K562 (cell line): ENCODE results near the gene GPR78. TPM values are rescaled to one million over a fixed set of nuclear protein-coding genes. Genes with fewer than 3 reads are reported as not detected.

Experiments
- CEBPG ChIP-seq, 3 experiments: fragments of 200-800 bp in 1 of 3; sonication (Bioruptor generic) in 1 of 3; sonication (generic) in 1 of 3; formaldehyde crosslinking in 1 of 3; IDR thresholded peaks in 2 of 3; conservative IDR thresholded peaks in 1 of 3; 2 replicates each; pipeline versions ENCODE4 v1.6.1 to v1.8.0; 2016 to 2022; ENCODE audit warnings: missing compliant biosample characterization in 2 of 3, missing genetic modification characterization in 2 of 3, mild to moderate bottlenecking in 1 of 3, missing genetic modification reagents in 1 of 3
- ETV1 ChIP-seq: fragments of 450-650 bp; conservative IDR thresholded peaks from 2 replicates; pipeline ENCODE4 v1.6.1; 2016; ENCODE audit warnings: missing genetic modification characterization, control low read depth, low read depth, missing compliant biosample characterization
- KLF6 ChIP-seq: fragments of 250-450 bp; sonication (Bioruptor Pico); IDR thresholded peaks from 2 replicates; pipeline ENCODE4 v1.4.0; 2020; ENCODE audit warnings: mild to moderate bottlenecking, moderate library complexity, borderline replicate concordance
- NRF1 ChIP-seq, 2 experiments: fragments of 450-650 bp; IDR thresholded peaks in 1 of 2; conservative IDR thresholded peaks in 1 of 2; 2 replicates each; pipeline ENCODE4 v1.6.1; 2014; ENCODE audit warnings: mild to moderate bottlenecking in 2 of 2
- PRDM10 ChIP-seq: fragments of 450-650 bp; IDR thresholded peaks from 2 replicates; pipeline ENCODE4 v1.6.1; 2018; ENCODE audit not compliant: partially characterized antibody
- SETDB1 ChIP-seq: IDR thresholded peaks from one replicate; pipeline ENCODE4 v1.6.1; 2012; ENCODE audit warnings: low read length, control low read depth, inconsistent platforms
- SMARCA4 ChIP-seq: fragments of 450-650 bp; IDR thresholded peaks from 2 replicates; pipeline ENCODE4 v1.6.1; 2016
- SP1 ChIP-seq: sonication (generic); formaldehyde crosslinking; IDR thresholded peaks from 2 replicates; pipeline ENCODE4 v1.8.1; 2022; ENCODE audit warnings: mild to moderate bottlenecking, missing genetic modification reagents
- TEAD1 ChIP-seq, 2 experiments: fragments of 450-650 bp in 1 of 2; sonication (generic) in 1 of 2; formaldehyde crosslinking; IDR thresholded peaks; 2 replicates each; pipeline versions ENCODE4 v1.4.0 to v1.8.0; 2020 to 2022; ENCODE audit warnings: mild to moderate bottlenecking in 2 of 2, missing genetic modification reagents in 1 of 2
- XRCC5 ChIP-seq: fragments of 200-400 bp; formaldehyde crosslinking; IDR thresholded peaks from 2 replicates; pipeline ENCODE4 v1.6.1; 2017; ENCODE audit warnings: low read depth, mild to moderate bottlenecking, low read length
- ZNF224 ChIP-seq: sonication (generic); formaldehyde crosslinking; IDR thresholded peaks from 2 replicates; pipeline ENCODE4 v1.8.0; 2022; ENCODE audit warnings: mild to moderate bottlenecking, missing genetic modification reagents
- polyA plus RNA-seq, 8 experiments: library from polyadenylated mRNA; depleted of rRNA in 4 of 8; stranded (reverse) in 5 of 8; unstranded in 3 of 8; fragments of >200 nt; fragmentation: Nextera tagmentation in 2 of 8; fragmentation: Illumina TruSeq in 1 of 8; extraction: Ambion mirVana in 2 of 8; extraction: Trizol in 1 of 8; gene quantifications; 2 replicates each; pipeline versions ENCODE4 v1.2.1 to v1.2.3, GENCODE V29; 2011 to 2014; ENCODE audit warnings: inconsistent platforms in 1 of 8, missing spikeins in 1 of 8
- total RNA-seq, 7 experiments: library from RNA; depleted of rRNA in 6 of 7; stranded (reverse); fragments of >200 nt in 6 of 7; fragmentation: Illumina TruSeq in 2 of 7; extraction: Trizol in 2 of 7; gene quantifications; 2 replicates each; pipeline versions ENCODE4 v1.2.1 to v1.2.3, GENCODE V29; 2011 to 2021; ENCODE audit warnings: low replicate concordance in 1 of 7
- TF ChIP-seq, protein P1 (sequence below): fragments of 450-650 bp; IDR thresholded peaks from 2 replicates; pipeline ENCODE4 v1.6.1; 2016; ENCODE audit warnings: missing biosample characterization, missing genetic modification characterization
- TF ChIP-seq, protein P2 (sequence below): fragments of 450-650 bp; IDR thresholded peaks from 2 replicates; pipeline ENCODE4 v1.7.1; 2018; ENCODE audit warnings: mild to moderate bottlenecking, low read depth; ENCODE audit not compliant: partially characterized antibody
- TF ChIP-seq, protein P3 (sequence below): fragments of 250-450 bp; sonication (Bioruptor Pico); IDR thresholded peaks from 2 replicates; pipeline ENCODE4 v1.4.0; 2020

The GPR78 gene
- total and polyA plus RNA-seq, 9 of the 15 experiments (the other 6 are each of a cell fraction or from before 2014, with no cell fraction given) = 0.04 to 0.13 (median 0.07) TPM; not detected in 4

- TF ChIP-seq ZNF224 (CRISPR knock-in tag) (no peak), PRDM10 (peak; percentile 74), CEBPG (CRISPR knock-in tag; IDR thresholded peaks at IDR 0.05) (no peak), CEBPG (tag; conservative IDR thresholded peaks at IDR 0.05 in 1 of 2, IDR thresholded peaks at IDR 0.05 in 1 of 2) (peak; percentile 29 to 61; a peak in 1 of 4 replicates), XRCC5 (no peak), ETV1 (tag) (peak; percentile 70), SMARCA4 (peak; percentile 37; the same call in 1 of the 2 replicates), SP1 (CRISPR knock-in tag) (no peak), NRF1 (conservative IDR thresholded peaks at IDR 0.05 in 1 of 2, IDR thresholded peaks at IDR 0.05 in 1 of 2) (peak; percentile 57 to 65), SETDB1 (no peak), KLF6 (CRISPR knock-in tag) (no peak), TEAD1 (CRISPR knock-in tag; IDR thresholded peaks at IDR 0.05) (no peak)
- TF ChIP-seq, protein P1, sequence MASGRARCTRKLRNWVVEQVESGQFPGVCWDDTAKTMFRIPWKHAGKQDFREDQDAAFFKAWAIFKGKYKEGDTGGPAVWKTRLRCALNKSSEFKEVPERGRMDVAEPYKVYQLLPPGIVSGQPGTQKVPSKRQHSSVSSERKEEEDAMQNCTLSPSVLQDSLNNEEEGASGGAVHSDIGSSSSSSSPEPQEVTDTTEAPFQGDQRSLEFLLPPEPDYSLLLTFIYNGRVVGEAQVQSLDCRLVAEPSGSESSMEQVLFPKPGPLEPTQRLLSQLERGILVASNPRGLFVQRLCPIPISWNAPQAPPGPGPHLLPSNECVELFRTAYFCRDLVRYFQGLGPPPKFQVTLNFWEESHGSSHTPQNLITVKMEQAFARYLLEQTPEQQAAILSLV (tag) = no peak
- TF ChIP-seq, protein P2, sequence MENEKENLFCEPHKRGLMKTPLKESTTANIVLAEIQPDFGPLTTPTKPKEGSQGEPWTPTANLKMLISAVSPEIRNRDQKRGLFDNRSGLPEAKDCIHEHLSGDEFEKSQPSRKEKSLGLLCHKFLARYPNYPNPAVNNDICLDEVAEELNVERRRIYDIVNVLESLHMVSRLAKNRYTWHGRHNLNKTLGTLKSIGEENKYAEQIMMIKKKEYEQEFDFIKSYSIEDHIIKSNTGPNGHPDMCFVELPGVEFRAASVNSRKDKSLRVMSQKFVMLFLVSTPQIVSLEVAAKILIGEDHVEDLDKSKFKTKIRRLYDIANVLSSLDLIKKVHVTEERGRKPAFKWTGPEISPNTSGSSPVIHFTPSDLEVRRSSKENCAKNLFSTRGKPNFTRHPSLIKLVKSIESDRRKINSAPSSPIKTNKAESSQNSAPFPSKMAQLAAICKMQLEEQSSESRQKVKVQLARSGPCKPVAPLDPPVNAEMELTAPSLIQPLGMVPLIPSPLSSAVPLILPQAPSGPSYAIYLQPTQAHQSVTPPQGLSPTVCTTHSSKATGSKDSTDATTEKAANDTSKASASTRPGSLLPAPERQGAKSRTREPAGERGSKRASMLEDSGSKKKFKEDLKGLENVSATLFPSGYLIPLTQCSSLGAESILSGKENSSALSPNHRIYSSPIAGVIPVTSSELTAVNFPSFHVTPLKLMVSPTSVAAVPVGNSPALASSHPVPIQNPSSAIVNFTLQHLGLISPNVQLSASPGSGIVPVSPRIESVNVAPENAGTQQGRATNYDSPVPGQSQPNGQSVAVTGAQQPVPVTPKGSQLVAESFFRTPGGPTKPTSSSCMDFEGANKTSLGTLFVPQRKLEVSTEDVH = no peak
- TF ChIP-seq, protein P3, sequence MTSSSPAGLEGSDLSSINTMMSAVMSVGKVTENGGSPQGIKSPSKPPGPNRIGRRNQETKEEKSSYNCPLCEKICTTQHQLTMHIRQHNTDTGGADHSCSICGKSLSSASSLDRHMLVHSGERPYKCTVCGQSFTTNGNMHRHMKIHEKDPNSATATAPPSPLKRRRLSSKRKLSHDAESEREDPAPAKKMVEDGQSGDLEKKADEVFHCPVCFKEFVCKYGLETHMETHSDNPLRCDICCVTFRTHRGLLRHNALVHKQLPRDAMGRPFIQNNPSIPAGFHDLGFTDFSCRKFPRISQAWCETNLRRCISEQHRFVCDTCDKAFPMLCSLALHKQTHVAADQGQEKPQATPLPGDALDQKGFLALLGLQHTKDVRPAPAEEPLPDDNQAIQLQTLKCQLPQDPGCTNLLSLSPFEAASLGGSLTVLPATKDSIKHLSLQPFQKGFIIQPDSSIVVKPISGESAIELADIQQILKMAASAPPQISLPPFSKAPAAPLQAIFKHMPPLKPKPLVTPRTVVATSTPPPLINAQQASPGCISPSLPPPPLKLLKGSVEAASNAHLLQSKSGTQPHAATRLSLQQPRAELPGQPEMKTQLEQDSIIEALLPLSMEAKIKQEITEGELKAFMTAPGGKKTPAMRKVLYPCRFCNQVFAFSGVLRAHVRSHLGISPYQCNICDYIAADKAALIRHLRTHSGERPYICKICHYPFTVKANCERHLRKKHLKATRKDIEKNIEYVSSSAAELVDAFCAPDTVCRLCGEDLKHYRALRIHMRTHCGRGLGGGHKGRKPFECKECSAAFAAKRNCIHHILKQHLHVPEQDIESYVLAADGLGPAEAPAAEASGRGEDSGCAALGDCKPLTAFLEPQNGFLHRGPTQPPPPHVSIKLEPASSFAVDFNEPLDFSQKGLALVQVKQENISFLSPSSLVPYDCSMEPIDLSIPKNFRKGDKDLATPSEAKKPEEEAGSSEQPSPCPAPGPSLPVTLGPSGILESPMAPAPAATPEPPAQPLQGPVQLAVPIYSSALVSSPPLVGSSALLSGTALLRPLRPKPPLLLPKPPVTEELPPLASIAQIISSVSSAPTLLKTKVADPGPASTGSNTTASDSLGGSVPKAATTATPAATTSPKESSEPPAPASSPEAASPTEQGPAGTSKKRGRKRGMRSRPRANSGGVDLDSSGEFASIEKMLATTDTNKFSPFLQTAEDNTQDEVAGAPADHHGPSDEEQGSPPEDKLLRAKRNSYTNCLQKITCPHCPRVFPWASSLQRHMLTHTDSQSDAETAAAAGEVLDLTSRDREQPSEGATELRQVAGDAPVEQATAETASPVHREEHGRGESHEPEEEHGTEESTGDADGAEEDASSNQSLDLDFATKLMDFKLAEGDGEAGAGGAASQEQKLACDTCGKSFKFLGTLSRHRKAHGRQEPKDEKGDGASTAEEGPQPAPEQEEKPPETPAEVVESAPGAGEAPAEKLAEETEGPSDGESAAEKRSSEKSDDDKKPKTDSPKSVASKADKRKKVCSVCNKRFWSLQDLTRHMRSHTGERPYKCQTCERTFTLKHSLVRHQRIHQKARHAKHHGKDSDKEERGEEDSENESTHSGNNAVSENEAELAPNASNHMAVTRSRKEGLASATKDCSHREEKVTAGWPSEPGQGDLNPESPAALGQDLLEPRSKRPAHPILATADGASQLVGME (CRISPR knock-in tag) = no peak
Measured at GRCh38 chr4:8537041-8537461, 43.1 kb upstream of the GPR78 start (continued).
